Mammary epithelial cell (primary cell): ENCODE results near the gene TNS1.

ENCODE experiments used
- CTCF ChIP-seq, 2 donors: IDR thresholded peaks in 1 of 2; conservative IDR thresholded peaks in 1 of 2; 2 replicates each; pipeline ENCODE4 v1.5.1; 2011 to 2012; ENCODE audit warnings: inconsistent platforms in 2 of 2, low read length in 2 of 2, mild to moderate bottlenecking in 2 of 2, control low read depth in 1 of 2, low read depth in 1 of 2; ENCODE audit not compliant: insufficient read depth in 1 of 2; ENCODE audit errors: extremely low read depth in 1 of 2
- EZH2 ChIP-seq: IDR thresholded peaks from 2 replicates; pipeline ENCODE4 v1.6.1; 2012; ENCODE audit warnings: low read length, inconsistent platforms, borderline replicate concordance

- TF ChIP-seq CTCF (conservative IDR thresholded peaks at IDR 0.05 in 1 of 2, IDR thresholded peaks at IDR 0.05 in 1 of 2; ENCODE audit: extremely low read depth in 1 of 2, insufficient read depth in 1 of 2, low read depth in 1 of 2, low read length in 2 of 2) (no peak), EZH2 (no peak)
These were observed 87.1 kb downstream of the TNS1 start for GRCh38 chr2:217915706-217916105.
